HG02973 (cell line): ENCODE measurements around the gene KRTAP10-4.
"Not testable (repeated sequence)": the region's sequence is repeated elsewhere in the genome, so short reads cannot be mapped to it uniquely, and the experiment has no call there.

Source experiments
- ATAC-seq: cut with Tn5 transposase; IDR thresholded peaks from one replicate; pipeline ENCODE4 v1.9.1; 2021; ENCODE audit warnings: moderate library complexity; ENCODE audit not compliant: unreplicated experiment

Gene KRTAP10-4

GRCh38 chr21:44578371-44579055 is 5.0 kb downstream of the KRTAP10-4 start:
- ATAC-seq: no peak

GRCh38 chr21:44579056-44579832 is 5.7 kb downstream of the KRTAP10-4 start:
- ATAC-seq: no peak

DNA sequence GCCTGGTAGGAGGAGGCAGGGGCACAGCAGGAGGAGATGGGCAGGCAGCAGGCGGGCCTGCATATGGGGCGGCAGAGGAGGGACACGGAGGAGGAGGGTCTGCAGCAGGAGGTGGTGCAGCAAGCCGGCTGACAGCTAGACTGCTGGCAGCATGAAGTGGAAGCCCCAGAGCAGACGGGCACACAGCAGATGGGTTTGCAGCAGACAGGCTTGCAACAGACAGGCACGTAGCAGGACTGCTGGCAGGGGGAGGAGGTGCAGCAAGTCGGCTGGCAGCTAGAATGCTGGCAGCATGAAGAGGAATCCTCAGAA is 6.3 kb downstream of the KRTAP10-4 start:
- no peak for ATAC-seq

DNA sequence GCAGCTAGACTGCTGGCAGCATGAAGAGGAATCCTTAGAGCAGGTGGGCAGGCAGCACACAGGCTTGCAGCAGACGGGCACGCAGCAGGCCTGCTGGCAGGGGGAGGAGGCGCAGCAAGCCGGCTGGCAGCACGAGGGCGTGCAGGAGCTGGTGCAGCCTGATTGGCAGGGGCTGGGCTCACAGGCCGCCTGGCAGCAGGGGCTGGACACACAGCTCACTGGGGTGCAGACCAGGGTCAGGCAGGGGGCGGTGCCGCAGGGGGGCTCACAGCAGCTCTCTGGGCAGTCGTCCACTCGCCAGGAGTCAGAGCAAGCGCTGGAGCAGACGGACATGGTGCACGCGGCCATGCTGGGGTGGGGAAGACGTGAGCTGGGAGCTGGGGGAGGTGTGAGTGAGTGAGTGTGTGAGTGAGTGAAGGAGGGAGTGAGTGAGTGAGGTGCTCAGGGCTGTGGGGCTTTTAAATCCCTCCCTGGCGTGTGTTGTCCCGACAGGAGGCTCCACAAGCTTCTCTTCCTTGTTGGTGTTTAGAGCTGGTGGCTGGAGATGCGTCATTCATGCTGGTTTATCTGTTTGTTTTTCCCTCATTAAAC is 6.8 kb downstream of the KRTAP10-4 start, which contains the start of gene KRTAP10-5:
KRTAP10-5 (minus strand) TSS at position 374 of the 591 bp plus-strand sequence; CDS start at position 348, 26 bp downstream.
- ATAC-seq: not testable (repeated sequence)

DNA sequence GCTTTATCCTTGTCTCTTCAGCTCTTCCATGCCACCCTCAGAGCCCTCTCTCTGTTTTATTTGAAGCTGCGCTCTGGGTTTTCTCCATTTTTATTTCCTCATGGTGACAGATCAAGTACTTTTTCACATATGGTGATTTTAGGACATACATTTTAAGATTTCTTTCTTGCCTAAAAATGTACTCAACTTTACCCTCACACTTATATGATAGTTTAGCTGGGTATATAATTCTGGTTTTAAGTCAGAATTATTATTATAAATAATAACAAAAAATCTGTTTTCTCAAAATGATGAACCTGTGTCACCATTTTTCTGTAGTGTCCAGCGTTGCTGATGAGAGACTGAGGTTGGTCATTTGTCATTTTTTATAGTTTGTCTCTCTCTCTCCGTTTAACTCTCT is 7.6 kb downstream of the KRTAP10-4 start:
- ATAC-seq: no peak

- no peak for ATAC-seq
Measured at GRCh38 chr21:44582055-44582454, 8.5 kb downstream of the KRTAP10-4 start.

- ATAC-seq: no peak
Measured at GRCh38 chr21:44583089-44583799, 9.7 kb downstream of the KRTAP10-4 start.

- ATAC-seq: no peak
Measured at GRCh38 chr21:44583800-44584147, 10.2 kb downstream of the KRTAP10-4 start.

GRCh38 chr21:44585892-44586291 is 12.4 kb downstream of the KRTAP10-4 start:
- no peak for ATAC-seq

DNA sequence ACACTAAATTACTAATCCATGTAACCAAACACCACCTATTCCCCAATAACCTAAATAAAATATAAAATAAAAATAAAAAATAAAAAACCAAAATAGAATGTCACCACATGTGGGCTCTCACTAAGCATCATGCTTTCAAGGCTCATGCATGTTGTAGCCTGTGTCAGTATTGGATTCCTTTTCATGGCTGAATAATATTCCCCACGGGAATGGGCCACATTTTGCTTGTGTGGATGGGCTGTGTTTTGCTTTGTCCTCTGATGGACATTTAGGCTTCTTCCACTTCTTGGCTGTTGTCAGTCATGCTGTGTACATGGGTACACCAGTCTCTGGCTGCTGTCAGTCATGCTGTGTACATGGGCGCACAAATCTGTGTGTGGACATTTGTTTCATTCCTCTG is 15.6 kb downstream of the KRTAP10-4 start:
- ATAC-seq: no peak

DNA sequence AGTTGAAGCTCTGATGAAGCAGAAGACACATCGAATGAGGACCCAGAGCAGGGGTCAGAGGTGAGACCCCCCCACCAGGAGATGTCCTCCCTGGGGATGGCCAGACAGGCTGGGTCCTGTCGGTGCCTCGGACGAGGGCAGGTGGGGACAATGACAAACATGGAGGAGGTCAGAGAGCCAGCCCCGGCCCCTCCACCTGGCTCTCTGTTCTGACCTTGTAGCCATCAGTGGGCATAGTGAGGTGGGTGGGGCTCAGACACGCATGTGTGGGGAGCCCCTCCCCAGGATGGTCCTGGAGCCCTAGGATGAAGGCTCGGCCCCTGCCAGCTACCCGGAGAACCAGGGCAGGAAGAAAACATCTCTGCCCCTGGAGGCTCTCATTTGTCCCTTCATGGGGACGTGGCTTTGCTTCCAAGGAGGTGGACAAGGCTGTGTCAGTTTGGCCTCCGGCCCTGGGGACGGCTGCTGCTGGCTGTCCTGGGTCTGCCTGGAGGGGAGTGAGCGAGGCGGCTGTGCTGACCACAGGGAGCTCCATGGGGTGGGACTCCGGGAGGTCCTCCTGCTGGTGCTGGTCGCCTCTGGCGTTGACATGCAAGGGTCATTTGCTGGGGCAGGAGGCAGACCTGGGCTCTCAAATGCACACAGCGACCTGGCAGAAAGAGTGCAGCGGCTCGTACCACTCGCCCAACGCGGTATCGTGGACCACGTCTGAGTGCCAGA is 16.2 kb downstream of the KRTAP10-4 start:
- no peak for ATAC-seq

DNA sequence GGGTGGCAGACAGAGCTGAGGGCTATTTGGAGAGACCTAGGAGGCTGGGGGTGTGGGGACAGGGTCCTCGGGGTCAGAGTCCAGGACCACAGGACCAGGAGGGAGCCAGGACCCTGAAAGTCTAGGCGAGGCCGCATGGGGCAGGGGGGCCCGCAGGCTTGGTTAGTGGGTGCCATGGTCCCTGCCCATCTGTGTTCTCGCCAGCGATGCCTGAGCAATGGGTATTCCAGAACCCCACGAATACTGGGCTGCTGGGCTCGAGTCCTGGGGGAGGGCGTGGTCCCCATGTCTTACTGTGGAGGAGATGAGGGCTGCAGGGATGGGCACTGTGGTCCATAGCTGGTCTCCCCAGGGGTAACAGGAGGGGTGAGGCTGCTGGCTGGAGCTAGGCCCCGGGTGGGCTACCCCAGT is 16.8 kb downstream of the KRTAP10-4 start:
- no peak for ATAC-seq

GRCh38 chr21:44590897-44591800 is 17.6 kb downstream of the KRTAP10-4 start:
- ATAC-seq: not testable (repeated sequence)

DNA sequence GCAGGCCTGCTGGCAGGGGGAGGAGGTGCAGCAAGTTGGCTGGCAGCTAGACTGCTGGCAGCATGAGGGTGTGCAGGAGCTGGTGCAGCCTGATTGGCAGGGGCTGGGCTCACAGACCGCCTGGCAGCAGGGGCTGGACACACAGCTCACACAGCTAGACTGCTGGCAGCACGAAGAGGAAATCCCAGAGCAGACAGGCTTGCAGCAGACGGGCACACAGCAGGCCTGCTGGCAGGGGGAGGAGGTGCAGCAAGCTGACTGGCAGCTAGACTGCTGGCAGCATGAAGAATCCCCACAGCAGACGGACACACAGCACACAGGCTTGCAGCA is 18.2 kb downstream of the KRTAP10-4 start:
- ATAC-seq: not testable (repeated sequence)

- no peak for ATAC-seq
Measured at GRCh38 chr21:44592446-44593311, 19.1 kb downstream of the KRTAP10-4 start, which contains the start of gene KRTAP10-6. Gene KRTAP10-6, minus strand, starts transcription at chr21:44592505. Its CDS starts 21 bp downstream, at chr21:44592484.

- no peak for ATAC-seq
Measured at GRCh38 chr21:44593598-44594405, 20.3 kb downstream of the KRTAP10-4 start.

DNA sequence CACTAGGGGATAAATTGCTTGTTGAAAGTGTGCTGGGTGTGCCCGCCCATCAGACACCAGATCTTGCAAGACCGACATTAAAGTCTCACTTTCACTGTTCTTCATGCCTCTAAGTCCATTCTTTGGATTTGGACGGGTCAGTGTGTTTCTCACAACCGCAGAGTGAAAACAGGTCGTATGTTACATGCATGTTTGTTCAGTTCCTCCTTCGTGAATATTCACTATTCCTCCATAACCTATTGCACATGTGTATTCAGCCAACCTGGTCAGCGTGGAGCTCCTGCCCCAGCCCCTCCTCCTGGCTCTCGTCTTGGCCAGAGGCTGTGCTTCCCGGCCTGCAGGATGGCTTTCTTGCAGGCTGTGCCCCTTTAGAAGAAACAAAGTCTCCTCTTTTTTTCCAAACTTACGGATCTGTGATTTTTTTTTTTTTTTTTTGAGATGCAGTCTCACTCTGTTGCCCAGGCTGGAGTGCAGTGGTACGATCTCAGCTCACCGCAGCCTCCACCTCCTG is 20.9 kb downstream of the KRTAP10-4 start:
- ATAC-seq: no peak

- ATAC-seq: no peak
Measured at GRCh38 chr21:44595524-44595923, 22.0 kb downstream of the KRTAP10-4 start.
